Neural cell (in vitro differentiated cells): ENCODE data around the gene LPGAT1. TPM values are rescaled to one million over a fixed set of nuclear protein-coding genes. Genes with fewer than 3 reads are reported as not detected.

ENCODE experiments used
- H2AFZ ChIP-seq: fragments of 200-600, 300-800 bp; sonication (generic), shearing (Covaris generic); 2 replicates; pipeline ENCODE4 v1.6.0; 2014; ENCODE audit warnings: low read depth, mild to moderate bottlenecking, antibody characterized with exemption, low read length, moderate library complexity
- H3F3A ChIP-seq: fragments of 200-600 bp; shearing (Covaris generic); 2 replicates; pipeline ENCODE4 v1.6.1; 2016; ENCODE audit warnings: mild to moderate bottlenecking, moderate library complexity, mixed read lengths, antibody characterized with exemption, low read length; ENCODE audit not compliant: insufficient read depth, poor library complexity, severe bottlenecking
- H3K27ac ChIP-seq: fragments of 200-600, 300-800 bp; sonication (generic), shearing (Covaris generic); 2 replicates; pipeline ENCODE4 v1.5.1; 2014; ENCODE audit warnings: mild to moderate bottlenecking, low read length, moderate library complexity
- H3K27me3 ChIP-seq: fragments of 300-800, 200-600 bp; sonication (generic), shearing (Covaris generic); 2 replicates; pipeline ENCODE4 v1.6.0; 2014; ENCODE audit warnings: mild to moderate bottlenecking, low read depth, low read length, moderate library complexity; ENCODE audit not compliant: insufficient read depth
- H3K36me3 ChIP-seq: fragments of 300-800, 200-600 bp; sonication (generic), shearing (Covaris generic); 2 replicates; pipeline ENCODE4 v1.5.1; 2014; ENCODE audit warnings: mild to moderate bottlenecking, antibody characterized with exemption, low read length, moderate library complexity; ENCODE audit not compliant: insufficient read depth
- H3K4me2 ChIP-seq: fragments of 300-800, 200-600 bp; sonication (generic), shearing (Covaris generic); 2 replicates; pipeline ENCODE4 v1.6.0; 2014; ENCODE audit warnings: mild to moderate bottlenecking, low read length
- H3K4me3 ChIP-seq: fragments of 300-800, 200-600 bp; sonication (generic), shearing (Covaris generic); 2 replicates; pipeline ENCODE4 v1.5.1; 2014; ENCODE audit warnings: mild to moderate bottlenecking, low read length, moderate library complexity
- H3K79me2 ChIP-seq: fragments of 200-600 bp; shearing (Covaris generic); replicated peaks from 2 replicates; pipeline ENCODE4 v1.6.0; 2014; ENCODE audit warnings: mild to moderate bottlenecking, low read length, moderate library complexity; ENCODE audit not compliant: insufficient read depth
- H3K9ac ChIP-seq: fragments of 300-800, 200-600 bp; sonication (generic), shearing (Covaris generic); 2 replicates; pipeline ENCODE4 v1.6.1; 2016; ENCODE audit warnings: mild to moderate bottlenecking, low read length, mixed read lengths
- H3K9me2 ChIP-seq: fragments of 200-600 bp; shearing (Covaris generic); 2 replicates; pipeline ENCODE4 v1.6.1; 2016; ENCODE audit warnings: mild to moderate bottlenecking, low read length, mixed read lengths; ENCODE audit not compliant: insufficient read depth
- H3K9me3 ChIP-seq: fragments of 200-600, 300-800 bp; sonication (generic), shearing (Covaris generic); 2 replicates; pipeline ENCODE4 v1.6.1; 2016; ENCODE audit warnings: mild to moderate bottlenecking, mixed run types, low read length, moderate library complexity, mixed read lengths
- H4K20me1 ChIP-seq: fragments of 200-600 bp; shearing (Covaris generic); 2 replicates; pipeline ENCODE4 v1.6.1; 2016; ENCODE audit warnings: mild to moderate bottlenecking, mixed run types; ENCODE audit not compliant: insufficient read depth
- CTCF ChIP-seq: fragments of 450-650 bp; IDR thresholded peaks from 2 replicates; pipeline ENCODE4 v1.5.1; 2014; ENCODE audit warnings: antibody characterized with exemption, mild to moderate bottlenecking, moderate library complexity; ENCODE audit not compliant: poor library complexity, severe bottlenecking
- EP300 ChIP-seq: fragments of 450-650 bp; conservative IDR thresholded peaks from 2 replicates; pipeline ENCODE4 v1.6.1; 2014; ENCODE audit warnings: antibody characterized with exemption, mild to moderate bottlenecking, moderate library complexity; ENCODE audit not compliant: poor library complexity, severe bottlenecking
- EZH2 ChIP-seq: fragments of 200-600, 300-800 bp; shearing (Covaris generic), sonication (generic); IDR thresholded peaks from 2 replicates; pipeline ENCODE4 v1.6.1; 2014; ENCODE audit warnings: antibody characterized with exemption, low read length, borderline replicate concordance, mild to moderate bottlenecking; ENCODE audit not compliant: insufficient read depth, poor library complexity, severe bottlenecking
- MXI1 ChIP-seq: fragments of 450-650 bp; conservative IDR thresholded peaks from 2 replicates; pipeline ENCODE4 v1.6.1; 2014; ENCODE audit warnings: antibody characterized with exemption, mild to moderate bottlenecking; ENCODE audit not compliant: poor library complexity, severe bottlenecking
- POLR2AphosphoS5 ChIP-seq: IDR thresholded peaks from 2 replicates; pipeline ENCODE4 v1.6.1; 2012
- RAD21 ChIP-seq: fragments of 450-650 bp; conservative IDR thresholded peaks from 2 replicates; pipeline ENCODE4 v1.6.1; 2014; ENCODE audit warnings: antibody characterized with exemption, mild to moderate bottlenecking, moderate library complexity
- REST ChIP-seq: IDR thresholded peaks from 2 replicates; pipeline ENCODE4 v1.6.1; 2012; ENCODE audit warnings: borderline replicate concordance
- SMC3 ChIP-seq: fragments of 450-650 bp; conservative IDR thresholded peaks from 2 replicates; pipeline ENCODE4 v1.6.1; 2014; ENCODE audit warnings: antibody characterized with exemption, mild to moderate bottlenecking, moderate library complexity; ENCODE audit not compliant: poor library complexity
- TAF1 ChIP-seq: IDR thresholded peaks from 2 replicates; pipeline ENCODE4 v1.6.1; 2012; ENCODE audit warnings: low read depth
- polyA plus RNA-seq: library from polyadenylated mRNA; depleted of rRNA; stranded (reverse); fragments of >200 nt; gene quantifications from 2 replicates; pipeline ENCODE4 v1.2.3, GENCODE V29; 2014

LPGAT1 gene
- polyA plus RNA-seq, 1 donor from 2014 or later: 53.1 TPM

DNA sequence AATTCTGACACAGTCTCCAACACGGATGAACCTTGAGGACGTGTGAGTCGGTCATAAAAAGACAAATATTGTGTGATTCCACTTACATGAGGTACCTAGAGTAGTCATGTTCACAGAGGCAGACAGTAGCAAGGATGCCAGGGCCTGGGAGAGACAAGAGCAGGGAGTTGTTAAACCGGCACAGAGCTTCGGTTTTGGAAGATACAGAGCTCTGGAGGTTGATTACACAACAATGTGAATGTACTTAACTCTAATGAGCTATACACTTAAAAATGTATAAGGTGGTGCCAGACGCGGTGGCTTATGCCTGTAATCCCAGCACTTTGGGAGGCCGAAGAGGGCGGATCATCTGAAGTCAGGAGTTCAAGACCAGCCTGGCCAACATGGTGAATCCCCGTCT is 117.3 kb downstream of the LPGAT1 start:
- Histone ChIP-seq H3K27me3 (no peaks in the 10 kb centered on the region), H3K4me3 (no peak overlapping the region), H3K9ac (no peak overlapping the region), H2AFZ (no peak overlapping the region), H3K4me2 (no peak overlapping the region), H3F3A (no peaks in the 10 kb centered on the region), H3K36me3 (no peaks in the 10 kb centered on the region), H4K20me1 (no peaks in the 10 kb centered on the region), H3K9me3 (no peaks in the 10 kb centered on the region), H3K9me2 (no peaks in the 10 kb centered on the region), H3K27ac (no peak overlapping the region), H3K79me2 (no peaks in the 10 kb centered on the region)
- TF ChIP-seq EP300: no peak
- TF ChIP-seq POLR2AphosphoS5: no peak
- TF ChIP-seq MXI1: no peak
- TF ChIP-seq RAD21: no peak
- TF ChIP-seq CTCF: no peak
- TF ChIP-seq EZH2: no peak
- no peak for TF ChIP-seq SMC3

DNA sequence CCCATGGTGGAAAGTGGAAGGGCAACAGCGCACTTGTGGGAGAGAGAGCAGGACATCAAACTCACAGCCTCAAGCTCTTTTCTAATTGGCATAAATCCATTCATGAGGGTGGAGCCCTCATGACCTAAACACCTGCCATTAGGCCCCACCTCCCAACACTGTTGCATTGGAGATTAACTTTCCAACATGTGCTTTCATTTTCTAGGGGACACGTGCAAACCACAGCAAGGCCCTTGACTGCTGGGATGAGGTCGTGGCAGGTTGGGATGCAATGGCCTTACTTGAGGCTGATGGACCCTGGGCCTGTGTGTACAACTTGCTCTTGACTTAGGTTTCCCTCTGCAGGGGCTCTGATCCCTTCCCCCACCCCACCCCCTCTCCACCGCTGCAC is 119.3 kb downstream of the LPGAT1 start:
- H3K9me2 ChIP-seq: no peaks in the 10 kb centered on the region
- no peak overlapping the region for H3K9ac ChIP-seq
- H3K36me3 ChIP-seq: no peaks in the 10 kb centered on the region
- no peak overlapping the region for H3K27ac ChIP-seq
- no peak overlapping the region for H2AFZ ChIP-seq
- no peaks in the 10 kb centered on the region for H3K79me2 ChIP-seq
- no peaks in the 10 kb centered on the region for H3F3A ChIP-seq
- H3K27me3 ChIP-seq: no peaks in the 10 kb centered on the region
- H4K20me1 ChIP-seq: no peaks in the 10 kb centered on the region
- H3K9me3 ChIP-seq: no peaks in the 10 kb centered on the region
- TF ChIP-seq CTCF (no peak), POLR2AphosphoS5 (no peak), EZH2 (no peak), REST (no peak), RAD21 (no peak), SMC3 (no peak), TAF1 (no peak)
- no peak overlapping the region for H3K4me2 ChIP-seq
- no peak overlapping the region for H3K4me3 ChIP-seq
